Measurements from ENCODE around the gene PRR5L. TPM values are rescaled to one million over a fixed set of nuclear protein-coding genes. Genes with fewer than 3 reads are reported as not detected.

The PRR5L gene
- total RNA-seq, 1 donor from 2014 or later, result 32.5 TPM

DNA sequence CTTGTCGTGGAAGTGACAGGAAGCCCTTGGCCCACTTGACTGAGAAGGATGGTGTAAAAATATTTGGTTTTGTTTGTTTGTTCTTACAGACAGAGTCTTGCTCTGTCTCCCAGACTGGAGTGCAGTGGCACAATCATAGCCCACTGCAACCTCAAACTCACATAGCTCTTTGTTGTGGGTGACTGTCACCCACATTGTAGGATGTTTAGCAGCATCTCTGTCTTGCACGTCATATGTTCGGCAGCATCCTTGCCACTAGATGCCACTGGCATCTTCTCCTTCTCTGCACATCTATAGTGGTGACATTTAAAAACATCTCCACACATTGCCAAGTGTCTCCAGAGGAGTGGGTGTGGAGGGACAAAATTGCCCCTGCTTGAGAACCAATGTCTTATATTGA, 56.8 kb downstream of the PRR5L start:
- Histone ChIP-seq H3K4me1 (no peaks in the 10 kb centered on the region), H3K36me3 (no peaks in the 10 kb centered on the region), H3K27me3 (no peaks in the 10 kb centered on the region), H3K9me3 (no peaks in the 10 kb centered on the region), H3K27ac (no peak overlapping the region), H3K4me3 (no peak overlapping the region)
- intact Hi-C loops (cut with DNase I), result no loop called here
- TF ChIP-seq, protein P1, sequence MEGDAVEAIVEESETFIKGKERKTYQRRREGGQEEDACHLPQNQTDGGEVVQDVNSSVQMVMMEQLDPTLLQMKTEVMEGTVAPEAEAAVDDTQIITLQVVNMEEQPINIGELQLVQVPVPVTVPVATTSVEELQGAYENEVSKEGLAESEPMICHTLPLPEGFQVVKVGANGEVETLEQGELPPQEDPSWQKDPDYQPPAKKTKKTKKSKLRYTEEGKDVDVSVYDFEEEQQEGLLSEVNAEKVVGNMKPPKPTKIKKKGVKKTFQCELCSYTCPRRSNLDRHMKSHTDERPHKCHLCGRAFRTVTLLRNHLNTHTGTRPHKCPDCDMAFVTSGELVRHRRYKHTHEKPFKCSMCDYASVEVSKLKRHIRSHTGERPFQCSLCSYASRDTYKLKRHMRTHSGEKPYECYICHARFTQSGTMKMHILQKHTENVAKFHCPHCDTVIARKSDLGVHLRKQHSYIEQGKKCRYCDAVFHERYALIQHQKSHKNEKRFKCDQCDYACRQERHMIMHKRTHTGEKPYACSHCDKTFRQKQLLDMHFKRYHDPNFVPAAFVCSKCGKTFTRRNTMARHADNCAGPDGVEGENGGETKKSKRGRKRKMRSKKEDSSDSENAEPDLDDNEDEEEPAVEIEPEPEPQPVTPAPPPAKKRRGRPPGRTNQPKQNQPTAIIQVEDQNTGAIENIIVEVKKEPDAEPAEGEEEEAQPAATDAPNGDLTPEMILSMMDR (IDR thresholded peaks at IDR 0.05), result no peak
- DNase-seq (ENCODE audit: low spot score in 2 of 2), result no peak

DNA sequence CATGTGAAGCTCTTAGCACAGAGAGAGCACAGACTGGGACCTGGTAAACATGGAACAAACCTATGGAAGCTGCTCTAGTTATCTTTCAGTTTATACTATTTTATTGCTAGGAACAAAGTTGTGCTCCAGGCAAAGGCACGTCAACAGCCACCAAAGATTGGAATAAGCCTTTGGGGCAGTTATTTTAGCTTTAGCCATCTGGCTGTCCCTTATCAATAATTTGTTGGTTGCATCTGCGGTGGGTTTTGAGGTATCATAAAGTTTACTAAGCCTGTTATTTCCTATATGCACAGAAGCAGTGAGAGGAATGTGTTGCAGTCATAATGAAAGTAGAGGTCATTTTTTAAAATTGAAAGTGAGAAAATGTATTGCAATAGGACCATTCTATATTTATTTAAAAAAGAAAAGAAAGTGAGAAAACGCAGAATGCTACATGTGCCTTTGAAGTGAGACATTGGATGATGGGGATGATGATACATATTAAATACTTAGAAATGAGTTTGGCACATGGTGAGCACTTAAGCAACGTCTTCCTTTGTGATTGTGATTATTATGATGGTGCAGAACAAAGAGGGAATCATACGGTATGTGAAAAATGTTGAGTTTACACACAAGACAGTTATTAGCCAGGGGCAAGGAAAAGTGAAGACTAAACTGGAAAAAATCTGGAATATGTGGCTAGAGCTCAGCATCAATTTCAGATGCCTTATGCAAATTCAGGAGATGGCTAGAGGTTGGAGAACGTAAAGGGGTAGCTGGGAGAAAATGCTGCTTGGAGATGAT, 58.3 kb downstream of the PRR5L start:
- Histone ChIP-seq H3K4me1 (no peaks in the 10 kb centered on the region), H3K9me3 (no peaks in the 10 kb centered on the region), H3K4me3 (no peak overlapping the region), H3K27ac (no peak overlapping the region), H3K36me3 (no peaks in the 10 kb centered on the region), H3K27me3 (no peaks in the 10 kb centered on the region)
- TF ChIP-seq, protein P1 (IDR thresholded peaks at IDR 0.05), result no peak
- no peak for DNase-seq (ENCODE audit: low spot score in 2 of 2)
- intact Hi-C loops (cut with DNase I), result no loop called here

DNA sequence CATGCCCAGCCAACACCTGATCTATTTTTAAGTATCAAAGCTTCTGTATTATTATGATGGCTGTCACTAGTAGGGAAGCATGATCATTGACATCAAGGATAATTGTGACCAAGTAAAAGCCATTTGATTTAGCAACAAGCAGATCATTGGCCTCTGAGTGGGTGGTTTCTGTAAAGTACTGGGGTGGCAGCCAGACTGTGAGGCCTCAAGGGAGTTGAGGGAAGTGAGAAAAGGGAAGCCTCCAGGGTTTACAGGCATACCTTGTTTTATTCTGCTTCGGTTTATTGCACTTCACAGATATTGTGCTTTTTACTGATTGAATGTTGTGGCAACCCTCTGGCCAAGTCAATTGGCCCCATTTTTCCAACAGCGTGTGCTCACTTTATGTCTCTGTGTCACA, 60.1 kb downstream of the PRR5L start:
- no peak for DNase-seq (ENCODE audit: low spot score in 2 of 2)
- no peak overlapping the region for H3K27ac ChIP-seq
- no peaks in the 10 kb centered on the region for H3K4me1 ChIP-seq
- H3K4me3 ChIP-seq, result no peak overlapping the region
- H3K27me3 ChIP-seq, result no peaks in the 10 kb centered on the region
- intact Hi-C loops (cut with DNase I), result no loop called here
- H3K9me3 ChIP-seq, result no peaks in the 10 kb centered on the region
- no peaks in the 10 kb centered on the region for H3K36me3 ChIP-seq
- TF ChIP-seq, protein P1 (IDR thresholded peaks at IDR 0.05), result no peak

DNA sequence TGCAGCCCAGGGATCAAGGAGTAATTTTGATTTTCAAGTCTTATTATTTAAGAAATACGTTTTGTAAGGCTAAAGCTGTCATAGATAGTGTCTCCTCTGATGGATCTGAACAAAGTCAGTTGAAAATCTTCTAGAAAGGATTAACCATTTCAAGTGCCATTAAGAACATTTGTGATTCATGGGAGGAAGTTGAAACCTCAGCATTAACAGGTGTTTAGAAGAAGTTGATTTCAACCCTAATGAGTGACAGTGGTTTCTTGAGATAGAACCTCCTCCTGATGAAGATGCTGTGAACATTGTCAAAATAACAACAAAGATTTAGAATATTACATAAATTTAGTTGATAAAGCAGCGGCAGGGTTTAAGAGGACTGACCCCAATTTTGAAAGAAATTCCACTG, 61.7 kb downstream of the PRR5L start:
- TF ChIP-seq, protein P1 (IDR thresholded peaks at IDR 0.05), result no peak
- intact Hi-C loops (cut with DNase I), result no loop called here

DNA sequence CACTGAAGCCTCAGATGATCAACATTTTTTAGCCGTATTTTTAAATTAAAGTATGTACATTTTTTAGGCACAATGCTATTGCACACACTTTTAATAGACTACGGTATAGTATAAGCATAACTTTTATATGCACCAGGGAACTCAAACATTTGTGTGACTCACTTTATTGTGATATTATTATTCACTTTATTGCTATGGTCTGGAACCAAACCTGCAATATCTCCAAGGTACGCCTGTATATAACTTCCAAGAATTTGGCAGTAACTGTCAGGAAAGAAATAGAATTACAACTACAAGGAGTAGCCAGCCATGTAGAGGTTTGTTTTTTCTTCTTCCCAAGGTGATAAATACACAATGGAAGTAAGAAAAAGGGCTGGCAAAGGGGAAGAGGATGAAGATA, 62.3 kb downstream of the PRR5L start:
- no peak overlapping the region for H3K27ac ChIP-seq
- TF ChIP-seq, protein P1 (IDR thresholded peaks at IDR 0.05), result no peak
- intact Hi-C loops (cut with DNase I), result no loop called here
- H3K4me3 ChIP-seq, result no peak overlapping the region
- H3K27me3 ChIP-seq, result no peaks in the 10 kb centered on the region
- H3K4me1 ChIP-seq, result no peaks in the 10 kb centered on the region
- DNase-seq (ENCODE audit: low spot score in 2 of 2), result no peak
- H3K9me3 ChIP-seq, result no peaks in the 10 kb centered on the region
- no peaks in the 10 kb centered on the region for H3K36me3 ChIP-seq

More for the DNA sequence above, 61.7 kb downstream of the PRR5L start:
- Histone ChIP-seq H3K27me3 (no peaks in the 10 kb centered on the region), H3K4me1 (no peaks in the 10 kb centered on the region), H3K9me3 (no peaks in the 10 kb centered on the region), H3K4me3 (no peak overlapping the region), H3K27ac (no peak overlapping the region), H3K36me3 (no peaks in the 10 kb centered on the region)
- DNase-seq (ENCODE audit: low spot score in 2 of 2), result no peak

Measured in ascending aorta (tissue), 2 donors.